Measurements from ENCODE around the gene ARRDC2. TPM values are rescaled to one million over a fixed set of nuclear protein-coding genes. Genes with fewer than 3 reads are reported as not detected.

Gene ARRDC2
- total and polyA plus RNA-seq, 2 of the 13 experiments (the other 11 are each of a cell fraction or from before 2014, with no cell fraction given), result 2.1 to 3.4 TPM

DNA sequence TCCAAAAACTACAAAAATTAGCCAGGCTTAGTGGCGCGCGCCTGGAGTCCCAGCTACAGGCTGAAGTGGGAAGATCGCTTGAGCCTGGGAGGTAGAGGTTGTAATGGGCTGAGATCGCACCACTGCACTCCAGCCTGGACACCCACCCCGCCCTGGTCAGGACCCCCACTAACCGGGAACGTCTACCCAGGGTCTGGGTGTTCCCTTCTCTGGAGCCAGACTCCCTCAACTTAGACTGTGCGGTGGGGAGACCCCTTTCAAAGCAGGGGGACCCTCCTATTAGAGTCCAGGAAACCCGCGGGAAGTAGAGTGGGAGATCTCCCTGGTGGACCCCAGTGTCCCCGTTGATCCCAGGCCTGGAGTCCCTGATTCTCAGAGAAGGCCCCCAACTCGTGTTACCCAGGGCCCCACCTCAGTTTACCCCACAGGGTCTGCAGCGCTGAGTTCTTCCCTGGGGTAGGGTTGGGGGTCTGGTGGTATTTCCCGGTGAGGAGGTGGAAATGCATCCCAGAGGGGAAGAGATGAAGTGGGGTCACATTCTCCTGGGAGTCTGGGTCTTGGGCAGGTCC, 6.1 kb upstream of the ARRDC2 start:
- H3K79me2 ChIP-seq (ENCODE audit: insufficient read depth, low read length), result no peaks in the 10 kb centered on the region
- H3K27ac ChIP-seq (ENCODE audit: extremely low read length, insufficient read depth, low read length), result no peak overlapping the region
- peaks cover 0 to 2% of the 10 kb centered on the region in 2 experiments; a peak in 1 of 5 replicates for H3K27me3 ChIP-seq (ENCODE audit: control insufficient read depth in 1 of 2, insufficient read depth in 2 of 2, low read length in 2 of 2)
- peak overlapping the region; percentile 57 to 72 (median 60); a peak in 5 of 6 replicates for H3K4me3 ChIP-seq (replicated peaks in 1 of 3; ENCODE audit: insufficient read depth in 1 of 3, low read depth in 2 of 3, low read length in 3 of 3)
- in situ Hi-C loops (cut with HindIII; ENCODE audit: extremely low pct_ligation_motif_present, low pct_unique_long_range_greater_than_20kb), result loop anchor here (10.0 kb wide), 1 partner anchor 173 kb away; the partner anchor contains the start of gene IFI30
- DNase-seq (ENCODE audit: low spot score), result no peak
- intact Hi-C loops (cut with micrococcal nuclease; ENCODE audit: unreplicated experiment), result no loop called here
- ChIA-PET POLR2A (no interaction called here), CTCF (ENCODE audit: low intra/inter-chr PET ratio, low total read pairs) (no interaction called here)
- no peak for FAIRE-seq
- H3K9me3 ChIP-seq (ENCODE audit: low read length), result no peaks in the 10 kb centered on the region
- 35% methylated on average over 3 of the region's 15 CpGs for WGBS (ENCODE audit: low lambda C conversion rate)
- peak overlapping the region; percentile 59; the same call in 1 of the 2 replicates for H3K9ac ChIP-seq (ENCODE audit: insufficient read depth, low read depth, low read length)
- H2AFZ ChIP-seq (ENCODE audit: low read length), result no peak overlapping the region
- TF ChIP-seq KLF16 (CRISPR knock-in tag; IDR thresholded peaks at IDR 0.05) (no peak), GPN1 (CRISPR knock-in tag; IDR thresholded peaks at IDR 0.05; ENCODE audit: borderline replicate concordance) (no peak), KDM2A (CRISPR knock-in tag; IDR thresholded peaks at IDR 0.05; ENCODE audit: borderline replicate concordance, low read depth) (0 out of 2 replicates have a peak, but pooled peaks have one; percentile 5)
- TF ChIP-seq, protein P1, sequence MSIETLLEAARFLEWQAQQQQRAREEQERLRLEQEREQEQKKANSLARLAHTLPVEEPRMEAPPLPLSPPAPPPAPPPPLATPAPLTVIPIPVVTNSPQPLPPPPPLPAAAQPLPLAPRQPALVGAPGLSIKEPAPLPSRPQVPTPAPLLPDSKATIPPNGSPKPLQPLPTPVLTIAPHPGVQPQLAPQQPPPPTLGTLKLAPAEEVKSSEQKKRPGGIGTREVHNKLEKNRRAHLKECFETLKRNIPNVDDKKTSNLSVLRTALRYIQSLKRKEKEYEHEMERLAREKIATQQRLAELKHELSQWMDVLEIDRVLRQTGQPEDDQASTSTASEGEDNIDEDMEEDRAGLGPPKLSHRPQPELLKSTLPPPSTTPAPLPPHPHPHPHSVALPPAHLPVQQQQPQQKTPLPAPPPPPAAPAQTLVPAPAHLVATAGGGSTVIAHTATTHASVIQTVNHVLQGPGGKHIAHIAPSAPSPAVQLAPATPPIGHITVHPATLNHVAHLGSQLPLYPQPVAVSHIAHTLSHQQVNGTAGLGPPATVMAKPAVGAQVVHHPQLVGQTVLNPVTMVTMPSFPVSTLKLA (IDR thresholded peaks at IDR 0.05), result no peak
- TF ChIP-seq, protein P2, sequence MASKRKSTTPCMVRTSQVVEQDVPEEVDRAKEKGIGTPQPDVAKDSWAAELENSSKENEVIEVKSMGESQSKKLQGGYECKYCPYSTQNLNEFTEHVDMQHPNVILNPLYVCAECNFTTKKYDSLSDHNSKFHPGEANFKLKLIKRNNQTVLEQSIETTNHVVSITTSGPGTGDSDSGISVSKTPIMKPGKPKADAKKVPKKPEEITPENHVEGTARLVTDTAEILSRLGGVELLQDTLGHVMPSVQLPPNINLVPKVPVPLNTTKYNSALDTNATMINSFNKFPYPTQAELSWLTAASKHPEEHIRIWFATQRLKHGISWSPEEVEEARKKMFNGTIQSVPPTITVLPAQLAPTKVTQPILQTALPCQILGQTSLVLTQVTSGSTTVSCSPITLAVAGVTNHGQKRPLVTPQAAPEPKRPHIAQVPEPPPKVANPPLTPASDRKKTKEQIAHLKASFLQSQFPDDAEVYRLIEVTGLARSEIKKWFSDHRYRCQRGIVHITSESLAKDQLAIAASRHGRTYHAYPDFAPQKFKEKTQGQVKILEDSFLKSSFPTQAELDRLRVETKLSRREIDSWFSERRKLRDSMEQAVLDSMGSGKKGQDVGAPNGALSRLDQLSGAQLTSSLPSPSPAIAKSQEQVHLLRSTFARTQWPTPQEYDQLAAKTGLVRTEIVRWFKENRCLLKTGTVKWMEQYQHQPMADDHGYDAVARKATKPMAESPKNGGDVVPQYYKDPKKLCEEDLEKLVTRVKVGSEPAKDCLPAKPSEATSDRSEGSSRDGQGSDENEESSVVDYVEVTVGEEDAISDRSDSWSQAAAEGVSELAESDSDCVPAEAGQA (IDR thresholded peaks at IDR 0.05; ENCODE audit: low read depth), result no peak
- TF ChIP-seq, protein P2 (CRISPR knock-in tag; IDR thresholded peaks at IDR 0.05; ENCODE audit: borderline replicate concordance), result no peak
- TF ChIP-seq, protein P3, sequence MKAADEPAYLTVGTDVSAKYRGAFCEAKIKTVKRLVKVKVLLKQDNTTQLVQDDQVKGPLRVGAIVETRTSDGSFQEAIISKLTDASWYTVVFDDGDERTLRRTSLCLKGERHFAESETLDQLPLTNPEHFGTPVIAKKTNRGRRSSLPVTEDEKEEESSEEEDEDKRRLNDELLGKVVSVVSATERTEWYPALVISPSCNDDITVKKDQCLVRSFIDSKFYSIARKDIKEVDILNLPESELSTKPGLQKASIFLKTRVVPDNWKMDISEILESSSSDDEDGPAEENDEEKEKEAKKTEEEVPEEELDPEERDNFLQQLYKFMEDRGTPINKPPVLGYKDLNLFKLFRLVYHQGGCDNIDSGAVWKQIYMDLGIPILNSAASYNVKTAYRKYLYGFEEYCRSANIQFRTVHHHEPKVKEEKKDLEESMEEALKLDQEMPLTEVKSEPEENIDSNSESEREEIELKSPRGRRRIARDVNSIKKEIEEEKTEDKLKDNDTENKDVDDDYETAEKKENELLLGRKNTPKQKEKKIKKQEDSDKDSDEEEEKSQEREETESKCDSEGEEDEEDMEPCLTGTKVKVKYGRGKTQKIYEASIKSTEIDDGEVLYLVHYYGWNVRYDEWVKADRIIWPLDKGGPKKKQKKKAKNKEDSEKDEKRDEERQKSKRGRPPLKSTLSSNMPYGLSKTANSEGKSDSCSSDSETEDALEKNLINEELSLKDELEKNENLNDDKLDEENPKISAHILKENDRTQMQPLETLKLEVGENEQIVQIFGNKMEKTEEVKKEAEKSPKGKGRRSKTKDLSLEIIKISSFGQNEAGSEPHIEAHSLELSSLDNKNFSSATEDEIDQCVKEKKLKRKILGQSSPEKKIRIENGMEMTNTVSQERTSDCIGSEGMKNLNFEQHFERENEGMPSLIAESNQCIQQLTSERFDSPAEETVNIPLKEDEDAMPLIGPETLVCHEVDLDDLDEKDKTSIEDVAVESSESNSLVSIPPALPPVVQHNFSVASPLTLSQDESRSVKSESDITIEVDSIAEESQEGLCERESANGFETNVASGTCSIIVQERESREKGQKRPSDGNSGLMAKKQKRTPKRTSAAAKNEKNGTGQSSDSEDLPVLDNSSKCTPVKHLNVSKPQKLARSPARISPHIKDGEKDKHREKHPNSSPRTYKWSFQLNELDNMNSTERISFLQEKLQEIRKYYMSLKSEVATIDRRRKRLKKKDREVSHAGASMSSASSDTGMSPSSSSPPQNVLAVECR (CRISPR knock-in tag; IDR thresholded peaks at IDR 0.05; ENCODE audit: borderline replicate concordance), result 0 out of 2 replicates have a peak, but pooled peaks have one; percentile 19
- no peaks in the 10 kb centered on the region for H3K36me3 ChIP-seq (replicated peaks in 1 of 2; ENCODE audit: control insufficient read depth in 1 of 2, insufficient read depth in 2 of 2, low read length in 2 of 2)
- ATAC-seq, result no peak
- BruUV-seq (replicated peaks), result no TSS peak
- H3K4me1 ChIP-seq (ENCODE audit: insufficient read depth, low read length), result peaks cover 29% of the 10 kb centered on the region
- H4K20me1 ChIP-seq (ENCODE audit: insufficient read depth, low read length), result no peaks in the 10 kb centered on the region
- H3K4me2 ChIP-seq (ENCODE audit: low read depth, low read length), result peak overlapping the region; percentile 76
